GM18873 (cell line): ENCODE results near the gene ZBTB7B.
"Not testable (repeated sequence)": the region's sequence is repeated elsewhere in the genome, so short reads cannot be mapped to it uniquely, and the experiment has no call there.

ENCODE experiments used
- ATAC-seq: cut with Tn5 transposase; IDR thresholded peaks from one replicate; pipeline ENCODE4 v1.9.1; 2021; ENCODE audit warnings: mild to moderate bottlenecking, moderate library complexity, moderate number of reproducible peaks; ENCODE audit not compliant: unreplicated experiment, low FRiP score

ZBTB7B gene

GRCh38 chr1:154967331-154967950 lies 35.2 kb upstream of the ZBTB7B start:
- ATAC-seq, result no peak

- no peak for ATAC-seq
Observed at GRCh38 chr1:154968731-154969130, 33.9 kb upstream of the ZBTB7B start.

DNA sequence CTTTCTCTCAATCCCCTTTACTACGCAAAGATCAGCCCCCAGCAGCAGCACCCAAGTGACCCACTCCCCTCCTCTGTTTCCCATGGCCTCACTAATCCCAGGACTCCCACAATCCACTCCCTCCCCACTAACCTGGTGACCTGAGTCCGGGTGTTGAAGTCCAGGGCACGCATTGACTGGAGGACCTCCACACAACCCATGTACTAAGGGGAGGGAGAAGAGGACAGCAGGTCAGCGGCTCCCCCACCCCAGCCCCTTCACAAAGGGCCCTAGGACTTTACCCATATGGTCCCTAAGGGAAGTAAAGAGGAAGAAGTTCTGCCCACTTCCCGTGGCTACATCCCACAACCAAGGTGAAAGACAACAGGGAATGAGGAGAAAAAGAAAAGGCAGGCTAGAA lies 33.4 kb upstream of the ZBTB7B start:
- ATAC-seq, result no peak

GRCh38 chr1:154969860-154970452 lies 32.6 kb upstream of the ZBTB7B start:
- ATAC-seq, result no peak

DNA sequence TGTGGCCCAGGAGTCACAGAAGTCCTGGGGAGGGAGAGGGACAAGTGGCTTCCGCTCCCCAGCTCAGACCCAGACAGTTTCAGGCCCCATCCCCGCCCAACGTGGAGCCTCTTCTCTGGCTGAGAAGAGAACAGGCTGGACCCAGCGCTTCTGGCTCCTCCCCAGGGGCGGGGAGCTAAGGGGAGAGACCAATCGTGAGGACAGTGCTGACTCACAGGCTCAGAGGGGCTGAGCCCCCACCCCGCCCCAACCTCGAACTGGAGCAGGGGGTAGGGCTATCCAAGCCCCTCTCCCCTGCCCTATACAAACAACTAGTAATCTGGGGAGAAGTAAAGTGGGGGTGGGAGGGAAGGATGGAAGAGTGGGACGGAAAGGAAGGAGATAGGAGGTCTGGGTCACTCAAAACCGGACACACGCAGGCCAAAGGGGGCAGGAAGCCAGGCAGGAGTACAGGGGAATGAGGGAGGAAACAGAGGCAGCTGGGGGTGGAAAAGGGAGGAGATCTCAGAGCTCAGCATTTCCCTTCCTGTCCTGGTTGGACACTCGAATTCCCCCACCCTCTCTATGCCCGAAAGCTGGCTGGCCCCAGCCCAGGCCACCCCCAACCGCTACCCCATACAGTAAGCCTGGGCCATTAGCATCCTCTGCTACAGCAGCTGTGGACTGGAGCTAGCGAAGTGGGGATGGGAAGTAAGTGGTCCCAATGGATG lies 31.8 kb upstream of the ZBTB7B start, which contains the start of gene SHC1:
Gene SHC1, minus strand, starts transcription at position 117 of the 710 bp plus-strand sequence. CDS start 221 bp downstream, outside the sequence.
- no peak for ATAC-seq

GRCh38 chr1:154971341-154971998 lies 31.1 kb upstream of the ZBTB7B start:
- ATAC-seq, result no peak

GRCh38 chr1:154972213-154972516 lies 30.4 kb upstream of the ZBTB7B start:
- no peak for ATAC-seq

DNA sequence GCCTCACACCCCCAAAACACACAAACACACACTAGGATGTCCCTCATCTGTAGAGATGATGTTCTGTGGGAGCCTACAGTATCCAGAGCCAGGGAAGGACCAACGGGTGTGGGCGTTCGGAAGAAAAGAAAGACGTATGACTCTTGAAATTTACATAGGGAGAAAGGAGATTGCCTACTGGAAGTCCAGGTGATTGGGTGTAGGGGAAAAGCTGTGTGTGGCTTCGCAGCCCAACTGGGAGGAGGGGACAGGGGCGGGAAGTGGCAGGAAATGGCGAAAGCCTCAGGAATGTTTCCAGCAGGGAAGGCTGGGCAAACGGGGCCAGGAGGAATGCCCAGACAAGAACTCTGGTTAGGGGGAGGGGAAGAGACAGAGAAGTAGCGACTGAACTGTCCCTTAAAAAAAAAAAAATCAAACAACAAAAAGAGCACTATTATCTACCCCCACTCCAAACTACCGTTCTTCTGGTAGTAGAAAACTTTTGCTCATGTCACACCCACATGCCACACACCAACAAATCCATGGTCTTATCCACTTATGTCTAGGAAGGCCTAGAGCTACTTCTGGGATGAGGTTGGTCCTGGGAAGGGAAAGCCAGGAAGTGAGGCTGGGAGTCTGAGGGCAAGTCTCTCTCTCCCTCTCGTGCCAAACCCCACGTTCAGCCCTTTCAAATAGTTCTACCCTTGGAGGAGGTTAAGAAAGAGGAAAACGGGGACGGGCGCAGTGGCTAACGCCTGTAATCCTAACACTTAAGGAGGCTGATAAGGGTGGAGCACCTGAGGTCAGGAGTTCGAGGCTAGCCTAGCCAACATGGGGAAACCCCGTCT lies 29.9 kb upstream of the ZBTB7B start:
- no peak for ATAC-seq

DNA sequence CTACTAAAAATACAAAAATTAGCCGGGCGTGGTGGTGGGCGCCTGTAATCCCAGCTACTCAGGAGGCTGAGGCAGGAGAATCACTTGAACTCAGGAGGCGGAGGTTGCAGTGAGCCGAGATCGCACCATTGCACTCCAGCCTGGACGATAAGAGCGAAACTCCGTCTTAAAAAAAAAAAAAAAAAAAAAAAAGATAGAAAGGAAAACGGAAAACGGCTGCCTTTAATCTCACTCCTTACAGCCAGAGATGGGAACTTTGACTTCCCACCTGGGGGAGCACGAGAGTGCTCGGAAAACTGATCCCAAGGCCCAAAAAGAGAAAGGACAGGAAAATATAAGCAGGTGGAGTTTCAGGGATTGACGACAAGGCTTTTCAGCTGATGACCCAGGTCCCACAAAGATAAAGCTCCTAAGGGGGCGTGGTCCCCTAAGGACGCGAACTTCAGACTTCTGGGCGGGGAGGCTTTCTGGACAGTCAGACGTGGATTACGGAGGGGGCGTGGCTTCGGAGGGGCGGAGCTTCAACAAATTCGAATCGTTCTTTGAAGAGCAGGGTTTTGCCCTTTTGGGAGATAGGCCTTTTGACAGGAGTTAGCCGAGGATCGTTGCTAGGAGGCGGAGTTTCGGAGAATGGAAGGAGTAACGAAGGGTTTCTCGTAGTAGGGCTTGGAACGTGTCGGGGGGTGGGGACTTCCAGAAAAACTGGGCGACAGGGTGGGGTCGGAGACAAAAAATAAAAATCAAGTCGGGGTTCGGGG lies 29.1 kb upstream of the ZBTB7B start:
- ATAC-seq, result no peak

DNA sequence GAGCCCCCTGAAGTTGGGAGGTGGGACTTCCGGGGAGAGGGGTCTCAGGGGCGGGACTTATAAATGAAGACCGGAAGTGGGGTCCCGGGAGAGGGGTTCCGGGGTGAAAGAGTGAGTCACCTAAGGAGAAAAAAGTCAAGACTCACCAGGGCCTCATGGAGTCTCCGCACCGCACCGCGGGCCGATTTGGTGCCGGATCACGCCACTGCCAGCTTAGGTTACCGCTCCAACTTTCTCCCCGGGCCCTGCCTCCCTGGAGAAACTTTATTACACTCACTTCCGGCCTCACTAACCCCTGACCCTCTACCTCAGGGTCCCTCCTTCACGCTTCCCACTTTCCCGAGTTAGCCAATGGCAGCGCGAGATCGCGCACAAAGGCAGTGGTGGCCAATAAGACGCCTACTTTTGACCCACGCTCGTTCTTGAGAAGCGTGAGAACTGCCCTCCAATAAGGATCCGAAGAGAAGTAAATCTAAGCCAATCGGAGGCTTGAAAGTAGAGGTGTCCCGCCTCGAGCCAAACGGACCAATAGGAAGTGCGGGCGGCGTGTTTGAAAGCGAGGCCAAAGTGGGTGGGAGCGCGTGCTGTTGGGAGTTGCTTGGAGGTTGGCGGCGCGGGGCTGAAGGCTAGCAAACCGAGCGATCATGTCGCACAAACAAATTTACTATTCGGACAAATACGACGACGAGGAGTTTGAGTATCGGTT lies 28.3 kb upstream of the ZBTB7B start, which contains the start of gene CKS1B:
Gene CKS1B, plus strand, starts transcription at position 580 of the 706 bp plus-strand sequence. Its CDS starts 65 bp downstream, at position 645.
- peak; percentile 79 for ATAC-seq

GRCh38 chr1:154974808-154975408 lies 27.7 kb upstream of the ZBTB7B start:
- peak; percentile 50 for ATAC-seq

GRCh38 chr1:154975409-154976059 lies 27.1 kb upstream of the ZBTB7B start:
- no peak for ATAC-seq

DNA sequence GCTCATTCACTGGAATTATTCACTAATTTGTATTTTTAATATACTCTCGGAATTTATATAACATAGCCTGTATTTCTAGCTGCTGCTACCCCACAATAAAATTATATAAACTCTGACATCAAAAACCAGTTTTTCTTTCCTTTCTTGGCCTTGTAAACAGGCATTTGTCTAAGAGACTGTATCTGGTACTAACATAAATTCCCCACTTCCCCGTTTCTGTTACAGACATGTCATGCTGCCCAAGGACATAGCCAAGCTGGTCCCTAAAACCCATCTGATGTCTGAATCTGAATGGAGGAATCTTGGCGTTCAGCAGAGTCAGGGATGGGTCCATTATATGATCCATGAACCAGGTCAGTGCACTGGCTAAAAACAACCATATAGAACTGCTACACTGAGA lies 24.8 kb upstream of the ZBTB7B start:
- not testable (repeated sequence) for ATAC-seq

DNA sequence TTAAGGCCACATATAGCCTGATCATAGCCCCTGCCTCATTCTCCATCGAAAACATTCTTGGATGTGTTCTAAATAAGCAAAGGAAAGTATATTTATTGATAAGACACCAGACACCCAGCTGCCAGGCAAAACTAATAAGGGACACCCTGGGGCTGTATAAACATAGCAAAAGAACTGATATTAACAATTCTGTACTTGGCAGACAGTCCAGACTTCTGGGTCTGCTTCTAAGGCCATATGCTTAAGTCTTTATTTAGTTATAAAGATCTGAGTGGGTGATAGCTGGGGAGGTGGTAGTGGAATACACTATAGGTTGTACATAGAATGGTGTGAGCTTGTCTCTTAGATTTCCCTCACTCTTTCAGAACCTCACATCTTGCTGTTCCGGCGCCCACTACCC lies 24.2 kb upstream of the ZBTB7B start:
- no peak for ATAC-seq

- no peak for ATAC-seq
Observed at GRCh38 chr1:154982341-154982740, 20.3 kb upstream of the ZBTB7B start.

GRCh38 chr1:154982897-154983648 lies 19.5 kb upstream of the ZBTB7B start, which contains the start of gene FLAD1:
FLAD1 (plus strand) TSS chr1:154983344; CDS start chr1:154983695, 351 bp downstream.
- ATAC-seq, result peak; percentile 95

GRCh38 chr1:154983776-154984466 lies 18.7 kb upstream of the ZBTB7B start:
- no peak for ATAC-seq
